HG02588 (cell line): ENCODE results near the gene CCNI2.
A peak's percentile ranks its signal among the peaks of the same experiment; 100 is the strongest.

Source experiments
- ATAC-seq: cut with Tn5 transposase; IDR thresholded peaks from one replicate; pipeline ENCODE4 v1.9.1; 2021; ENCODE audit warnings: mild to moderate bottlenecking, moderate library complexity; ENCODE audit not compliant: unreplicated experiment

Gene CCNI2

GRCh38 chr5:132764671-132765238 lies 17.5 kb downstream of the CCNI2 start:
- no peak for ATAC-seq

- ATAC-seq, result no peak
These were observed 18.2 kb downstream of the CCNI2 start for GRCh38 chr5:132765311-132766019.

GRCh38 chr5:132766020-132766805 lies 19.0 kb downstream of the CCNI2 start:
- no peak for ATAC-seq

GRCh38 chr5:132766806-132767055 lies 19.5 kb downstream of the CCNI2 start:
- ATAC-seq, result no peak

GRCh38 chr5:132767150-132767549 lies 19.9 kb downstream of the CCNI2 start:
- ATAC-seq, result no peak

- no peak for ATAC-seq
These were observed 21.3 kb downstream of the CCNI2 start for GRCh38 chr5:132768485-132768868.

- no peak for ATAC-seq
These were observed 23.4 kb downstream of the CCNI2 start for GRCh38 chr5:132770476-132771159.

GRCh38 chr5:132771503-132771998 lies 24.3 kb downstream of the CCNI2 start:
- no peak for ATAC-seq

GRCh38 chr5:132772291-132773070 lies 25.3 kb downstream of the CCNI2 start:
- ATAC-seq, result no peak

- no peak for ATAC-seq
These were observed 25.9 kb downstream of the CCNI2 start for GRCh38 chr5:132773114-132773513.

GRCh38 chr5:132773601-132774355 lies 26.6 kb downstream of the CCNI2 start:
- no peak for ATAC-seq

GRCh38 chr5:132774406-132774805 lies 27.2 kb downstream of the CCNI2 start:
- ATAC-seq, result no peak

- ATAC-seq, result no peak
These were observed 27.7 kb downstream of the CCNI2 start for GRCh38 chr5:132774896-132775295.

- no peak for ATAC-seq
These were observed 28.3 kb downstream of the CCNI2 start for GRCh38 chr5:132775476-132775961.

GRCh38 chr5:132776131-132776937 lies 29.1 kb downstream of the CCNI2 start:
- ATAC-seq, result peak; percentile 24

- ATAC-seq, result no peak
These were observed 29.6 kb downstream of the CCNI2 start for GRCh38 chr5:132776938-132777208.

GRCh38 chr5:132777209-132778069 lies 30.2 kb downstream of the CCNI2 start, which contains the start of gene SEPTIN8:
SEPTIN8 (minus strand) TSS chr5:132777239; CDS start chr5:132777137, 102 bp downstream.
- ATAC-seq, result peak; percentile 48

- ATAC-seq, result no peak
These were observed 30.9 kb downstream of the CCNI2 start for GRCh38 chr5:132778129-132778528.
